Measurements from ENCODE around the gene APH1B. TPM values are rescaled to one million over a fixed set of nuclear protein-coding genes. Genes with fewer than 3 reads are reported as not detected.

APH1B gene
- total and polyA plus RNA-seq, 4 donors = 2.0 to 10.6 (median 4.6) TPM

DNA sequence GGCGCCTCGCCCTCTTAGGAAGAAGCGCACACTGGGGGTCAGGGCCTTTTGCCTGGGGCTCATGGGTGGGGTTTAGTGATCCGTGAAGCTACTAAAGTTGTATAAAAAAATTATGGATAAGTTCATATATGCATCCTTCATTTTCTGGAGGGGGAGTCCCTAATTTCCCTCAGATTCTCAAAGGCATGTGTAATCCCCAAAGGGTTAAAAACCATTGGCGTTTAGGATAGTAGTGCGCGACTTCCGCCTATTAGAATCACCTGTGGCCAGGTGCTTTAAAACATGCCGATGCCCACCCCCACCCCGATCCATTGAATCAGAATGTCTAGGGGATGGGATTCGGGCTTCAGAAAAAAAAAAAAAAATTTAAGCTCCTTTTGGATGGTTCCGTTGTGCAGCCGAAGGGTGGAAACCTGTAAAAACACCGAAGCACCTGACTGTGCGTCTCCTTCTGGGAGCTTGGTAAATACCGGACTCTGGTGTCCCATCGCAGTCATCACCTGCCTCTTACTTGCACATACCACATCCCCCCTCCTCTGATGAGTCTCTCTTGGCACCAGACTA, 570 bp downstream of the APH1B start:
- peak overlapping the region; percentile 16 to 66 for H3K9ac ChIP-seq (ENCODE audit: low read depth in 1 of 2, low read length in 2 of 2)
- peak overlapping the region; percentile 34 to 60 for H3K27ac ChIP-seq (ENCODE audit: low read depth in 1 of 2, low read length in 2 of 2)
- WGBS = 22% methylated on average over 17 of the region's 17 CpGs
- peak overlapping the region; percentile 62 to 83 (median 80) for H3K4me3 ChIP-seq (ENCODE audit: low read depth in 1 of 3, low read length in 3 of 3)
- TF ChIP-seq NR2F2 (IDR thresholded peaks at IDR 0.05) = no peak
- TF ChIP-seq, protein P1, sequence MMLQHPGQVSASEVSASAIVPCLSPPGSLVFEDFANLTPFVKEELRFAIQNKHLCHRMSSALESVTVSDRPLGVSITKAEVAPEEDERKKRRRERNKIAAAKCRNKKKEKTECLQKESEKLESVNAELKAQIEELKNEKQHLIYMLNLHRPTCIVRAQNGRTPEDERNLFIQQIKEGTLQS (IDR thresholded peaks at IDR 0.05) = no peak
- no peak for TF ChIP-seq YY1 (IDR thresholded peaks at IDR 0.05)
- TF ChIP-seq GABPA (IDR thresholded peaks at IDR 0.05 in 1 of 2, conservative IDR thresholded peaks at IDR 0.05 in 1 of 2) = no peak
- TF ChIP-seq RAD21 (IDR thresholded peaks at IDR 0.05) = no peak
- H3K9me3 ChIP-seq (ENCODE audit: control insufficient read depth in 4 of 4, low read length in 3 of 4) = no peaks in the 10 kb centered on the region
- DNase-seq (ENCODE audit: low spot score) = no peak
- peaks cover 0 to 10% (median 3%) of the 10 kb centered on the region in 4 donors for H3K4me1 ChIP-seq (ENCODE audit: control insufficient read depth in 4 of 4, insufficient read depth in 4 of 4, low read length in 3 of 4)
- H3K36me3 ChIP-seq (ENCODE audit: control insufficient read depth in 4 of 4, insufficient read depth in 3 of 4, low read depth in 1 of 4, low read length in 3 of 4) = no peaks in the 10 kb centered on the region
- H3K27me3 ChIP-seq (ENCODE audit: control insufficient read depth in 4 of 4, insufficient read depth in 4 of 4, low read length in 3 of 4) = no peaks in the 10 kb centered on the region

DNA sequence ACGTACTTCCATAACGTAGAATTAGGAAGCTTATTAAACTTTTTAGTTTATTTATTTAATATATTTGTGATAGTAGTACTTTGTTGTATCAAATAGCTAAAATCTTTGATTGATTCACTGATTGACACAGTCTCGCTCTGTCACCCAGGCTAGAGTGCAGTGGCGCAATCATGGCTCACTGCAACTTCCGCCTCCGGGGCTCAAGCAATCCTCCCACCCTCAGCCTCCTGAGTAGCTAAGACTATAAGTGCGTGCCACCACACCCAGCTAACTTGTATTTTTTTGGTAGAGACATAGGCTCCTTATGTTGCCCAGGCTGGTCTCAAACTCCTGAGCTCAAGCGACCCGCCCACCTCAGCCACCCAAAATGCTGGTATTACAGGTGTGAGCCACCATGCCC, 5.7 kb downstream of the APH1B start:
- 82% methylated on average over 9 of the region's 9 CpGs for WGBS
- TF ChIP-seq SP1 (IDR thresholded peaks at IDR 0.05) = no peak
- TF ChIP-seq, protein P2, sequence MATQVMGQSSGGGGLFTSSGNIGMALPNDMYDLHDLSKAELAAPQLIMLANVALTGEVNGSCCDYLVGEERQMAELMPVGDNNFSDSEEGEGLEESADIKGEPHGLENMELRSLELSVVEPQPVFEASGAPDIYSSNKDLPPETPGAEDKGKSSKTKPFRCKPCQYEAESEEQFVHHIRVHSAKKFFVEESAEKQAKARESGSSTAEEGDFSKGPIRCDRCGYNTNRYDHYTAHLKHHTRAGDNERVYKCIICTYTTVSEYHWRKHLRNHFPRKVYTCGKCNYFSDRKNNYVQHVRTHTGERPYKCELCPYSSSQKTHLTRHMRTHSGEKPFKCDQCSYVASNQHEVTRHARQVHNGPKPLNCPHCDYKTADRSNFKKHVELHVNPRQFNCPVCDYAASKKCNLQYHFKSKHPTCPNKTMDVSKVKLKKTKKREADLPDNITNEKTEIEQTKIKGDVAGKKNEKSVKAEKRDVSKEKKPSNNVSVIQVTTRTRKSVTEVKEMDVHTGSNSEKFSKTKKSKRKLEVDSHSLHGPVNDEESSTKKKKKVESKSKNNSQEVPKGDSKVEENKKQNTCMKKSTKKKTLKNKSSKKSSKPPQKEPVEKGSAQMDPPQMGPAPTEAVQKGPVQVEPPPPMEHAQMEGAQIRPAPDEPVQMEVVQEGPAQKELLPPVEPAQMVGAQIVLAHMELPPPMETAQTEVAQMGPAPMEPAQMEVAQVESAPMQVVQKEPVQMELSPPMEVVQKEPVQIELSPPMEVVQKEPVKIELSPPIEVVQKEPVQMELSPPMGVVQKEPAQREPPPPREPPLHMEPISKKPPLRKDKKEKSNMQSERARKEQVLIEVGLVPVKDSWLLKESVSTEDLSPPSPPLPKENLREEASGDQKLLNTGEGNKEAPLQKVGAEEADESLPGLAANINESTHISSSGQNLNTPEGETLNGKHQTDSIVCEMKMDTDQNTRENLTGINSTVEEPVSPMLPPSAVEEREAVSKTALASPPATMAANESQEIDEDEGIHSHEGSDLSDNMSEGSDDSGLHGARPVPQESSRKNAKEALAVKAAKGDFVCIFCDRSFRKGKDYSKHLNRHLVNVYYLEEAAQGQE (IDR thresholded peaks at IDR 0.05) = no peak
- no peak for TF ChIP-seq RAD21 (IDR thresholded peaks at IDR 0.05)
- no peak for TF ChIP-seq FOXA1 (IDR thresholded peaks at IDR 0.05)
- no peak for TF ChIP-seq NR2F2 (IDR thresholded peaks at IDR 0.05)
- no peak for TF ChIP-seq YY1 (IDR thresholded peaks at IDR 0.05)
- TF ChIP-seq HNF4G (IDR thresholded peaks at IDR 0.05) = no peak
- no peak for TF ChIP-seq EGR1 (IDR thresholded peaks at IDR 0.05; ENCODE audit: low read depth in 2 of 2)
- TF ChIP-seq, protein P3, sequence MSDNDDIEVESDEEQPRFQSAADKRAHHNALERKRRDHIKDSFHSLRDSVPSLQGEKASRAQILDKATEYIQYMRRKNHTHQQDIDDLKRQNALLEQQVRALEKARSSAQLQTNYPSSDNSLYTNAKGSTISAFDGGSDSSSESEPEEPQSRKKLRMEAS (IDR thresholded peaks at IDR 0.05) = no peak
- no peak for TF ChIP-seq JUND (IDR thresholded peaks at IDR 0.05)
- TF ChIP-seq GABPA (IDR thresholded peaks at IDR 0.05 in 1 of 2, conservative IDR thresholded peaks at IDR 0.05 in 1 of 2) = no peak
- TF ChIP-seq, protein P4, sequence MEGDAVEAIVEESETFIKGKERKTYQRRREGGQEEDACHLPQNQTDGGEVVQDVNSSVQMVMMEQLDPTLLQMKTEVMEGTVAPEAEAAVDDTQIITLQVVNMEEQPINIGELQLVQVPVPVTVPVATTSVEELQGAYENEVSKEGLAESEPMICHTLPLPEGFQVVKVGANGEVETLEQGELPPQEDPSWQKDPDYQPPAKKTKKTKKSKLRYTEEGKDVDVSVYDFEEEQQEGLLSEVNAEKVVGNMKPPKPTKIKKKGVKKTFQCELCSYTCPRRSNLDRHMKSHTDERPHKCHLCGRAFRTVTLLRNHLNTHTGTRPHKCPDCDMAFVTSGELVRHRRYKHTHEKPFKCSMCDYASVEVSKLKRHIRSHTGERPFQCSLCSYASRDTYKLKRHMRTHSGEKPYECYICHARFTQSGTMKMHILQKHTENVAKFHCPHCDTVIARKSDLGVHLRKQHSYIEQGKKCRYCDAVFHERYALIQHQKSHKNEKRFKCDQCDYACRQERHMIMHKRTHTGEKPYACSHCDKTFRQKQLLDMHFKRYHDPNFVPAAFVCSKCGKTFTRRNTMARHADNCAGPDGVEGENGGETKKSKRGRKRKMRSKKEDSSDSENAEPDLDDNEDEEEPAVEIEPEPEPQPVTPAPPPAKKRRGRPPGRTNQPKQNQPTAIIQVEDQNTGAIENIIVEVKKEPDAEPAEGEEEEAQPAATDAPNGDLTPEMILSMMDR (IDR thresholded peaks at IDR 0.05; ENCODE audit: low read depth, low read length, missing input control) = no peak
- Histone ChIP-seq H3K27ac (ENCODE audit: low read depth in 1 of 2, low read length in 2 of 2) (no peak overlapping the region), H3K27me3 (ENCODE audit: control insufficient read depth in 4 of 4, insufficient read depth in 4 of 4, low read length in 3 of 4) (no peaks in the 10 kb centered on the region), H3K9ac (ENCODE audit: low read depth in 1 of 2, low read length in 2 of 2) (no peak overlapping the region), H3K36me3 (ENCODE audit: control insufficient read depth in 4 of 4, insufficient read depth in 3 of 4, low read depth in 1 of 4, low read length in 3 of 4) (no peaks in the 10 kb centered on the region), H3K4me3 (ENCODE audit: low read depth in 1 of 3, low read length in 3 of 3) (no peak overlapping the region), H3K4me1 (ENCODE audit: control insufficient read depth in 4 of 4, insufficient read depth in 4 of 4, low read length in 3 of 4) (no peaks in the 10 kb centered on the region), H3K9me3 (ENCODE audit: control insufficient read depth in 4 of 4, low read length in 3 of 4) (no peaks in the 10 kb centered on the region)
- DNase-seq (ENCODE audit: low spot score) = no peak
